Medulla oblongata (tissue), 1 donor: ENCODE data around the gene PSMG1.
"Not testable (repeated sequence)": the region's sequence is repeated elsewhere in the genome, so short reads cannot be mapped to it uniquely, and the experiment has no call there.

ENCODE experiments used
- DNase-seq: peaks from one replicate; pipeline ENCODE4 v3.0.0-alpha.2; 2015; ENCODE audit errors: extremely low spot score

PSMG1 gene, protein sequence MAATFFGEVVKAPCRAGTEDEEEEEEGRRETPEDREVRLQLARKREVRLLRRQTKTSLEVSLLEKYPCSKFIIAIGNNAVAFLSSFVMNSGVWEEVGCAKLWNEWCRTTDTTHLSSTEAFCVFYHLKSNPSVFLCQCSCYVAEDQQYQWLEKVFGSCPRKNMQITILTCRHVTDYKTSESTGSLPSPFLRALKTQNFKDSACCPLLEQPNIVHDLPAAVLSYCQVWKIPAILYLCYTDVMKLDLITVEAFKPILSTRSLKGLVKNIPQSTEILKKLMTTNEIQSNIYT

GRCh38 chr21:39183272-39184049 lies at the start of gene PSMG1:
PSMG1 (minus strand) TSS chr21:39183451; CDS start chr21:39183385, 66 bp downstream.
- peak; percentile 93 for DNase-seq

- DNase-seq, result no peak
Observed at GRCh38 chr21:39232861-39233291, 49.6 kb upstream of the PSMG1 start.

- no peak for DNase-seq
Observed at GRCh38 chr21:39224930-39225329, 41.7 kb upstream of the PSMG1 start.

DNA sequence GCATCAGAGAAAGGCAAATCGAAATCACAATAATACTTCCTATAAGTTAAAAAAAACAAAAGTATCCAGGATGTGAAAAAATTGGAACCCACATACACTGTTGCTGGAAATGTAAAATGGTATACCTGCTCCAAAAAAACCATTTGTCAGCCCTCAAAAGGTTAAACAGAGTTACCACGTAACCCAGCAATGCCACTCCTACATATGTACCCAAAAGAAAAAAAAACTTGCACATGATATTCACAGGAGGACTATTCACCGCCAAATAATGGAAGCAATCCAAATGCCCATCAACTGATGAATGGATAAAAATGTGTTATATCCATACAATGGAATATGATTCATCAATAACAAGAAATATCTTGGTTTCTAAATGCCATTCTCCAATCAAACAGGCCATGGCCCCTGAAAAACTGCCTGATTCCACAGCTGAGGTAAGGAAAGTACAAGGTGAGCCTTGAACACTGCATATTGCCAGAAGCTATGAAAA lies 38.8 kb upstream of the PSMG1 start:
- DNase-seq, result no peak

- DNase-seq, result no peak
Observed at GRCh38 chr21:39221282-39221996, 38.2 kb upstream of the PSMG1 start.

GRCh38 chr21:39220875-39221274 lies 37.6 kb upstream of the PSMG1 start:
- DNase-seq, result not testable (repeated sequence)

DNA sequence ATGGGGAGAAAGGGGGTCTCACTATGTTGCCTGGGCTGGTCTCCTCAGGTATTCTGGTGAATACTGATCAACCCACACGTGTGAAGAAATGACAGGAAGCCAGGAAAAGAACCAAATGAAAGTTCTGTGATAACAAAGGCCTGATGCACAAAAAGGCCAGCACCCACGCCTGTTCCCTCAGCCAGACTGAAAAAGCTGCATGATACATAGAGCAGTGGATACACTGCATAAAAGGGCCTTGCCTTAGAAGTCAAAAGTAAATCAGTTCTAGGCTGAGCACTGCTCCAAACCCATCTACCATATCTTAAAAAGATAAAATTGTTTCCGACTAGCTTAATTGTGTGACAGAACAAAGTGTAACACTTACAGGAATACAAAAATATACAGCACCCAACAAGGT lies 36.9 kb upstream of the PSMG1 start:
- DNase-seq, result no peak

DNA sequence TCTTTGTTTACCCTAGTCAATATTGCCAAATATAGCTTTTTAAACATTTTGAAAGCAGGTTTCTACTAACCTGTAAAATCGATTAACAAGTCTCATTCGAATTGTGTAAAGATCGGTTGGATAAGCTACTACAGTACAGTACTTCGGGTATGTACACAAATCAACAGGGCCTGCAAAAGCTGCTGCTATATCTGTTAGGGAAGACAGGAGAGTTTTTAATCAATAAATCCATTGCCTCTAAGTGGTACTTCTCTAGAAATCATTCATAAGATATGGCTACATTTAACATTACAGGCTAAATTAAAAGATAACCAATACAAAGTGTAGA lies 34.8 kb upstream of the PSMG1 start:
- no peak for DNase-seq

- DNase-seq, result no peak
Observed at GRCh38 chr21:39217356-39218081, 34.3 kb upstream of the PSMG1 start.

DNA sequence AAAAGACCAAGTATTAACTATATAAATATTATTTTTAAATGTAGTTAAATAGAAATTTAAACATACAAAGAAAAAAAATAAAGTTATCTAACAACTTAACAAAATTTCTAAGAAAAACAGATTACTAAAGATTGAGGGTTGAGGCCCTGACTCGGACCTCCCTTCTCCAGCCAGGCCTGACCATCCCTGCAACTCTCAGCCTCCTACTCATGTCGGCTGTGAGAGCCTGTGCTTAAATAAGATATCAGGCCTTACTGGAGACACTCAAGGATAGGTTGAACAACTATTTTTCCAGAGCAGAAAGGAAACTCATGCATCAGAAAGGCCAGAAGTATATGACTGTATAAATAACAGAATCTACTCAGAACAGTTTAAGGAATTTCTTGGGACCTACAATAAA lies 33.0 kb upstream of the PSMG1 start:
- no peak for DNase-seq

GRCh38 chr21:39215078-39215477 lies 31.8 kb upstream of the PSMG1 start:
- no peak for DNase-seq

GRCh38 chr21:39209334-39209688 lies 26.1 kb upstream of the PSMG1 start:
- no peak for DNase-seq

- DNase-seq, result peak; percentile 15
Observed at GRCh38 chr21:39208624-39209333, 25.5 kb upstream of the PSMG1 start.

DNA sequence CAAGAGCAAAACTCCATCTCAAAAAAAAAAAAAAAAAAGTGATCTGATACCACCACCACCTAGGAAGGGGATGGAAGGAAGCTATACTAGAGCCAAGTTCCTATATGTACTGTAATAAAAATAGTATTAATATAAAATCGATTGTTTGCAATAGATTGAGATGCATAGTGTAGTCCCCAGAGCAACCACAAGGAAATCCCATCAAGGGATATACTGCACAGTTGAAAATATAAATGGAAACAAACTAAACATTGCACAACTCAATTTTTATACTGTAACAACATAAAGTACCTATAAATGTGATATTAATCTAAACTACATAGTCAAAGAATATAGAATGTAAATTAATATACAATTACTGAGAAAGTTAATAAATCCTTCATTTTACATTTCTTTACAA lies 20.9 kb upstream of the PSMG1 start:
- DNase-seq, result no peak

DNA sequence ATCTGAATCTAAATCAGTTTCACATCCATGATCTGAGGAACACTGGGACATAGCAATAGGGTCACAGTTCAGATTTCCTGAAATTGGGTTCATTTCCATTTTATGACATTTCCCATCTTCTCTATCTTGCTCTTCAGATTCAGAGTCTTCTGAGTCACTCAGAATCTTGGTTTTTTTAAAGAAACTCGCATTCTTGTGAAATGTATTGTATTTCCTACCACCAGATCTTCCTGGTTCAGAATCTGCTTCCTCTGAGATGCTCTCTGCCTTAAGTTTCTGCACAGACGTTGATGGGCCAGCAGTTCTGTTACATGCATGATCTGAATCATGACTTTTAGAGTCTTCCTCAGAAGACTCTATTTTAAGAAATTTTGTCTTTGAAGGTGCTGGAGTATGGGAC lies 15.5 kb upstream of the PSMG1 start:
- DNase-seq, result no peak

GRCh38 chr21:39197448-39198233 lies 14.4 kb upstream of the PSMG1 start:
- no peak for DNase-seq

- no peak for DNase-seq
Observed at GRCh38 chr21:39196838-39197237, 13.6 kb upstream of the PSMG1 start.

DNA sequence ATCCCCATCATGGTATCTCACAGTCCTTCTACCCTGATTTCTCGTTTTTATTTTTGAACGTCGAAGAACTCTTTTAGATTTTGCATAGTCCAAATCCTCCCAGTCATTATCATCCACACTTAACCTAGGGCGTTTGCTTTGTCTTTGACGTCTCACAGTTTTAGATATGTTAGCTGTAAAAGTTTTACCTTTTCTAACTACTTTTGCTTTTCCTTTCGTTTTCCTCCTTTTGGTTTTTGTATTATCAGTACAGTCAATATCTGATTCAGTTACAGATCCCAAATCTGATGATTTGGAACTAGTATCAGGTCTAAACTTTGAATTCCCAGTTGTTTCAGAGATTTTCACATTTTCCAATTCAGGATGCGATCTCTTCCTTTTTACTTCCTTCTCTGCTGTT lies 13.1 kb upstream of the PSMG1 start:
- DNase-seq, result no peak

GRCh38 chr21:39193380-39193779 lies 10.1 kb upstream of the PSMG1 start:
- DNase-seq, result no peak

- DNase-seq, result no peak
Observed at GRCh38 chr21:39189857-39190604, 6.8 kb upstream of the PSMG1 start.
